COLO829 (cell line): ENCODE measurements around the gene HAL.
A peak's percentile ranks its signal among the peaks of the same experiment; 100 is the strongest.

Source experiments
- DNase-seq: peaks from one replicate; pipeline ENCODE4 v3.0.0; 2012; ENCODE audit warnings: low spot score

HAL gene

GRCh38 chr12:96014943-96015599 lies 18.9 kb upstream of the HAL start:
- no peak for DNase-seq

GRCh38 chr12:96007729-96008128 lies 11.6 kb upstream of the HAL start:
- no peak for DNase-seq

- DNase-seq: no peak
Observed at GRCh38 chr12:96006727-96007126, 10.6 kb upstream of the HAL start.

- no peak for DNase-seq
Observed at GRCh38 chr12:96000858-96001257, 4.7 kb upstream of the HAL start.

- DNase-seq: no peak
Observed at GRCh38 chr12:95999484-95999883, 3.3 kb upstream of the HAL start.

GRCh38 chr12:95998611-95999286 lies 2.6 kb upstream of the HAL start:
- DNase-seq: peak; percentile 50

GRCh38 chr12:95997911-95998510 lies 1.9 kb upstream of the HAL start:
- no peak for DNase-seq

GRCh38 chr12:95997276-95997675 lies 1.1 kb upstream of the HAL start:
- no peak for DNase-seq

GRCh38 chr12:95995238-95996031 lies 709 bp downstream of the HAL start:
- DNase-seq: no peak

- DNase-seq: no peak
Observed at GRCh38 chr12:95994476-95994875, 1.7 kb downstream of the HAL start.

GRCh38 chr12:95993907-95994306 lies 2.2 kb downstream of the HAL start:
- no peak for DNase-seq

GRCh38 chr12:95990136-95990535 lies 6.0 kb downstream of the HAL start:
- DNase-seq: no peak

- DNase-seq: no peak
Observed at GRCh38 chr12:95989504-95990123, 6.5 kb downstream of the HAL start.

GRCh38 chr12:95988506-95989275 lies 7.5 kb downstream of the HAL start:
- no peak for DNase-seq

- DNase-seq: no peak
Observed at GRCh38 chr12:95986635-95987570, 9.2 kb downstream of the HAL start.

GRCh38 chr12:95984682-95985081 lies 11.5 kb downstream of the HAL start:
- no peak for DNase-seq

- no peak for DNase-seq
Observed at GRCh38 chr12:95982602-95983001, 13.5 kb downstream of the HAL start.

- DNase-seq: no peak
Observed at GRCh38 chr12:95980437-95980836, 15.7 kb downstream of the HAL start.

- no peak for DNase-seq
Observed at GRCh38 chr12:95978774-95979173, 17.4 kb downstream of the HAL start.

- DNase-seq: no peak
Observed at GRCh38 chr12:95978351-95978750, 17.8 kb downstream of the HAL start.
